Right lobe of liver (tissue), 4 donors: ENCODE data around the gene ELMO1.

ENCODE experiments used
- POLR2A ChIP-seq: fragments of 450-650 bp; IDR thresholded peaks from one replicate; pipeline ENCODE4 v1.6.1; 2017; ENCODE audit warnings: antibody characterized with exemption, mild to moderate bottlenecking
- TF ChIP-seq, protein P1 (sequence below), 4 donors: fragments of 200-600 bp in 3 of 4; fragments of 450-650 bp in 1 of 4; IDR thresholded peaks; one replicate each; pipeline versions ENCODE4 v1.5.1 to v1.8.0; 2016 to 2022; ENCODE audit warnings: antibody characterized with exemption in 4 of 4, mild to moderate bottlenecking in 2 of 4
- donor health status: DM: no; HTN: no; CAD: no.
- donor health status: DM: no; HTN: no; CAD: no.
- donor health status: DM: no; HTN: yes; CAD: no.

DNA sequence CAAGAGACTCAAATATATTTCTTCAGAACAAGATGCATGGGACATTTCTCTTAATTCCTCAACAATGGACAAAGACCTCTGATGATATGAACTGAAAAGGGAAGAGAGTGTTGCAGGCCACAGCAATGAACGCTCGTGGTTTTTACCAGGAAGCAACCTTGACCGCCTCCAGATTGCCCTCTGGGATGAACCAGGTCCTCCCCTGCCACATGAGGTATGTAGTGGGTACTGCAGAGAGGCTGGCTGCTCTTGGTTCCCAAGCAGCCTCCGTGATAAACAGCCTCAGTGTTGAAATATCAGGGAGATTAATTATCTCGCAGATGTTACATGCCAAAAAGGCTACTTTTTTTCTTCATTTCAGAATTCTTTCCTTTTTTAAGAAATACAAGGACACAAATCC is 338.8 kb downstream of the ELMO1 start:
- TF ChIP-seq, protein P1, sequence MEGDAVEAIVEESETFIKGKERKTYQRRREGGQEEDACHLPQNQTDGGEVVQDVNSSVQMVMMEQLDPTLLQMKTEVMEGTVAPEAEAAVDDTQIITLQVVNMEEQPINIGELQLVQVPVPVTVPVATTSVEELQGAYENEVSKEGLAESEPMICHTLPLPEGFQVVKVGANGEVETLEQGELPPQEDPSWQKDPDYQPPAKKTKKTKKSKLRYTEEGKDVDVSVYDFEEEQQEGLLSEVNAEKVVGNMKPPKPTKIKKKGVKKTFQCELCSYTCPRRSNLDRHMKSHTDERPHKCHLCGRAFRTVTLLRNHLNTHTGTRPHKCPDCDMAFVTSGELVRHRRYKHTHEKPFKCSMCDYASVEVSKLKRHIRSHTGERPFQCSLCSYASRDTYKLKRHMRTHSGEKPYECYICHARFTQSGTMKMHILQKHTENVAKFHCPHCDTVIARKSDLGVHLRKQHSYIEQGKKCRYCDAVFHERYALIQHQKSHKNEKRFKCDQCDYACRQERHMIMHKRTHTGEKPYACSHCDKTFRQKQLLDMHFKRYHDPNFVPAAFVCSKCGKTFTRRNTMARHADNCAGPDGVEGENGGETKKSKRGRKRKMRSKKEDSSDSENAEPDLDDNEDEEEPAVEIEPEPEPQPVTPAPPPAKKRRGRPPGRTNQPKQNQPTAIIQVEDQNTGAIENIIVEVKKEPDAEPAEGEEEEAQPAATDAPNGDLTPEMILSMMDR (IDR thresholded peaks at IDR 0.05), result no peak
- no peak for TF ChIP-seq POLR2A
